GM12878 (cell line): ENCODE results near the gene CETN3. TPM values are rescaled to one million over a fixed set of nuclear protein-coding genes. Genes with fewer than 3 reads are reported as not detected.

Source experiments
- ATAC-seq: fragments of 200-7000 bp; cut with Tn5 transposase; 3 replicates; pipeline ENCODE4 v1.9.1; 2020; ENCODE audit warnings: mild to moderate bottlenecking, moderate library complexity
- BruUV-seq: library from RNA; stranded (reverse); fragments of 400-500 nt; replicated peaks from 2 replicates; lab custom pipeline; 2021; lab: Mats Ljungman, UMichigan
- CTCF ChIA-PET: fragments of 300-600 bp; sonication (Branson Sonifier 250); formaldehyde crosslinking; extraction: SDS; loops from one replicate; lab custom pipeline; 2021; ENCODE audit warnings: inconsistent platforms; lab: Yijun Ruan, JAX
- POLR2A ChIA-PET: fragments of 350-600 bp; formaldehyde crosslinking; extraction: SDS; loops from one replicate; lab custom pipeline; 2021; ENCODE audit warnings: inconsistent platforms; lab: Charles Lee
- RAD21 ChIA-PET: fragments of 300-600 bp; sonication (Branson Sonifier 250); formaldehyde crosslinking; loops from one replicate; lab custom pipeline; 2023; ENCODE audit warnings: antibody characterized with exemption; ENCODE audit not compliant: unreplicated experiment; lab: Charles Lee
- SMC1A ChIA-PET: fragments of 300-600 bp; sonication (Branson Sonifier 250); formaldehyde crosslinking; loops from one replicate; lab custom pipeline; 2023; ENCODE audit not compliant: unreplicated experiment, uncharacterized antibody; lab: Charles Lee
- DNase-seq: peaks from one replicate; pipeline ENCODE4 v3.0.0-alpha.2; 2011; ENCODE audit warnings: low read depth, low spot score
- FAIRE-seq: peaks from 3 replicates; lab custom pipeline; 2011; peaks lifted over from hg19 to GRCh38; lab: Jason Lieb, UNC
- H2AFZ ChIP-seq: 2 replicates; pipeline ENCODE4 v1.6.0; 2011; ENCODE audit warnings: low read depth, low read length, control low read depth; ENCODE audit not compliant: control insufficient read depth
- H3K27ac ChIP-seq: 2 replicates; pipeline ENCODE4 v1.5.1; 2011; ENCODE audit warnings: control low read depth; ENCODE audit not compliant: control insufficient read depth, insufficient read depth
- H3K27me3 ChIP-seq, 2 experiments: replicated peaks in 1 of 2; 2 replicates each; pipeline versions ENCODE4 v1.6.0 to v1.6.1; 2011; ENCODE audit warnings: low read length in 1 of 2; ENCODE audit not compliant: control insufficient read depth in 2 of 2, insufficient read depth in 2 of 2
- H3K36me3 ChIP-seq, 2 experiments: 2 replicates each; pipeline ENCODE4 v1.5.1; 2011; ENCODE audit warnings: low read length in 1 of 2; ENCODE audit not compliant: control insufficient read depth in 2 of 2, insufficient read depth in 2 of 2
- H3K4me1 ChIP-seq: 2 replicates; pipeline ENCODE4 v1.6.1; 2011; ENCODE audit warnings: mild to moderate bottlenecking, low read length, moderate library complexity, mixed read lengths; ENCODE audit not compliant: control insufficient read depth, insufficient read depth
- H3K4me2 ChIP-seq: 2 replicates; pipeline ENCODE4 v1.6.0; 2011; ENCODE audit warnings: control low read depth; ENCODE audit not compliant: control insufficient read depth, insufficient read depth
- H3K4me3 ChIP-seq: fragments of 200-600 bp; sonication (generic); 2 replicates; pipeline ENCODE4 v1.5.1; 2016
- H3K79me2 ChIP-seq: 2 replicates; pipeline ENCODE4 v1.6.0; 2011; ENCODE audit warnings: low read length; ENCODE audit not compliant: control insufficient read depth, insufficient read depth
- H3K9ac ChIP-seq: 2 replicates; pipeline ENCODE4 v1.8.0; 2011; ENCODE audit warnings: low read length, control low read depth, mixed read lengths; ENCODE audit not compliant: control insufficient read depth, insufficient read depth
- H3K9me3 ChIP-seq: replicated peaks from 3 replicates; pipeline ENCODE4 v1.5.1; 2011; ENCODE audit warnings: mild to moderate bottlenecking, low read length; ENCODE audit not compliant: control insufficient read depth, insufficient read depth
- H4K20me1 ChIP-seq: 2 replicates; pipeline ENCODE4 v1.6.0; 2011; ENCODE audit not compliant: control insufficient read depth, insufficient read depth
- BRCA1 ChIP-seq: IDR thresholded peaks from 2 replicates; pipeline ENCODE4 v1.6.1; 2011; ENCODE audit warnings: low read depth, low read length, improper control_type of control experiment
- MTA3 ChIP-seq: IDR thresholded peaks from 2 replicates; pipeline ENCODE4 v1.6.1; 2012; ENCODE audit warnings: low read length, inconsistent platforms, borderline replicate concordance
- PRDM15 ChIP-seq: fragments of 450-650 bp; formaldehyde crosslinking; IDR thresholded peaks from 2 replicates; pipeline ENCODE4 v1.4.0; 2020; ENCODE audit warnings: mild to moderate bottlenecking, moderate library complexity
- WGBS: methylation state at CpG from one replicate; pipeline ENCODE4 v1.1.6; 2016; ENCODE audit warnings: low lambda C conversion rate; ENCODE audit not compliant: insufficient replicate concordance, insufficient coverage; ENCODE audit errors: missing lambda C conversion rate; 5-methylcytosine and 5-hydroxymethylcytosine counted together
- in situ Hi-C: fragments of 300-500 bp; cut with MboI; formaldehyde crosslinking; loops from 9 replicates; pipeline ENCODE4 v1.14.3; 2018; ENCODE audit warnings: mixed read lengths
- intact Hi-C: fragments of 100-400 bp; cut with micrococcal nuclease; formaldehyde crosslinking; loops from one replicate; pipeline ENCODE4 v1.14.2; 2022; ENCODE audit not compliant: unreplicated experiment
- polyA plus RNA-seq, 11 experiments: library from polyadenylated mRNA; depleted of rRNA in 4 of 11; unstranded in 6 of 11; stranded (reverse) in 5 of 11; fragments of >200 nt; fragmentation: Nextera tagmentation in 4 of 11; fragmentation: Illumina TruSeq in 1 of 11; extraction: Ambion mirVana in 4 of 11; extraction: Trizol in 1 of 11; gene quantifications; 1 replicate in 1 of 11; 2 replicates in 10 of 11; pipeline versions ENCODE4 v1.2.1 to v1.2.3, GENCODE V29; 2011 to 2016; ENCODE audit warnings: inconsistent platforms in 2 of 11, missing spikeins in 2 of 11, low read depth in 1 of 11
- total RNA-seq, 4 experiments: library from RNA; depleted of rRNA in 3 of 4; stranded (reverse); fragments of >200 nt in 3 of 4; fragmentation: Illumina TruSeq in 1 of 4; extraction: Trizol in 1 of 4; gene quantifications; 2 replicates each; pipeline versions ENCODE4 v1.2.1 to v1.2.3, GENCODE V29; 2013 to 2021

CETN3 gene
- total and polyA plus RNA-seq, 10 of the 15 experiments (the other 5 are each of a cell fraction or from before 2014, with no cell fraction given), result 16.8 to 59.1 (median 51.8) TPM

DNA sequence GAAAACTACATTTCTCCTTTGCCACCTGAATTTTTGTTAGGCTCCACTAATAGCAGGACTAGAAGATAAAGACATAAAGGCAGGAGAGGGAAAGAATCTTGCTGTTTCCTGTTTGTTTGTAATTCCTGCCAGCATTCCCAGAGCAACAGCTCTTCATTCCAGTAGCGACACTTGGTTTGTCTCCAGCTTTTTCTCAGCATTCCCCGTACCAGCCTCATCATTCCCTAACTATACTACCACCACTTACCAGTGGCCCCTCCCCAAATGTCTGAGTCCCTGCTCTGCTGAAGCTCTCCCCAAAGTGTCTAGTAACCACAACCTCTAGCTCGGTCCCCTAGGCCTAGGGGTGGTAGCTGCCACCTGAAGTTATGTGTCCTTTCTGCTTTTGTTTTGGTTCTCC is 18.6 kb downstream of the CETN3 start:
- CTCF ChIA-PET, result interaction anchor here (1.2 to 2.1 kb wide), 3 partner anchors 9 to 125 kb away, joined by 3 to 9 read pairs (median 6); no protein-coding TSS in a partner anchor
- no peaks in the 10 kb centered on the region; the same call in 2 of the 3 replicates for H3K9me3 ChIP-seq
- SMC1A ChIA-PET, result interaction anchor here (0.5 to 3.2 kb wide), 6 partner anchors 10 to 583 kb away, joined by 3 to 14 read pairs (median 4); no protein-coding TSS in a partner anchor
- H3K9ac ChIP-seq, result no peak overlapping the region
- no peak overlapping the region for H3K4me2 ChIP-seq
- no peak overlapping the region for H2AFZ ChIP-seq
- no peaks in the 10 kb centered on the region for H3K79me2 ChIP-seq
- in situ Hi-C loops, result no loop called here
- FAIRE-seq (no peak), ATAC-seq (no peak), DNase-seq (no peak)
- TF ChIP-seq MTA3 (no peak), BRCA1 (no peak), PRDM15 (CRISPR knock-in tag) (no peak)
- RAD21 ChIA-PET, result interaction anchor here (1.3 kb wide), 1 partner anchor 1663 kb away, joined by 3 read pairs; no protein-coding TSS in a partner anchor
- H3K4me3 ChIP-seq, result no peak overlapping the region
- H3K4me1 ChIP-seq, result no peaks in the 10 kb centered on the region
- intact Hi-C loops, result no loop called here
- no peak overlapping the region for H3K27ac ChIP-seq
- POLR2A ChIA-PET, result no interaction called here
- no peaks in the 10 kb centered on the region for H3K27me3 ChIP-seq
- no TSS peak for BruUV-seq
- H4K20me1 ChIP-seq, result no peaks in the 10 kb centered on the region
- 96% methylated on average over 3 of the region's 3 CpGs for WGBS
- H3K36me3 ChIP-seq, result peaks cover 0 to 9% of the 10 kb centered on the region in 2 experiments; a peak in 1 of 4 replicates
